KMS-11 (cell line): ENCODE results near the gene GLCCI1.
"Not testable (repeated sequence)": the region's sequence is repeated elsewhere in the genome, so short reads cannot be mapped to it uniquely, and the experiment has no call there.

ENCODE experiments used
- H2AFZ ChIP-seq: fragments of 200-600 bp; sonication (generic); 2 replicates; pipeline ENCODE4 v1.6.1; 2016; ENCODE audit warnings: antibody characterized with exemption, mixed run types, low read depth
- H3K27ac ChIP-seq: fragments of 200-600 bp; sonication (generic); 2 replicates; pipeline ENCODE4 v1.6.1; 2016; ENCODE audit warnings: mild to moderate bottlenecking, mixed run types
- H3K27me3 ChIP-seq: fragments of 200-600 bp; sonication (generic); 2 replicates; pipeline ENCODE4 v1.6.1; 2017; ENCODE audit warnings: mild to moderate bottlenecking, low read depth, mixed run types, moderate library complexity; ENCODE audit not compliant: insufficient read depth
- H3K36me3 ChIP-seq: fragments of 200-600 bp; sonication (generic); 2 replicates; pipeline ENCODE4 v1.6.1; 2017; ENCODE audit warnings: mild to moderate bottlenecking, mixed run types; ENCODE audit not compliant: insufficient read depth
- H3K4me1 ChIP-seq: fragments of 200-600 bp; sonication (generic); 2 replicates; pipeline ENCODE4 v1.6.1; 2016; ENCODE audit warnings: mild to moderate bottlenecking, low read depth, mixed run types; ENCODE audit not compliant: poor library complexity, severe bottlenecking
- H3K4me2 ChIP-seq: fragments of 200-600 bp; sonication (generic); 2 replicates; pipeline ENCODE4 v1.7.0; 2016; ENCODE audit warnings: mild to moderate bottlenecking, mixed run types
- H3K4me3 ChIP-seq: fragments of 200-600 bp; sonication (generic); IDR thresholded peaks from 2 replicates; pipeline ENCODE4 v1.6.1; 2017; ENCODE audit warnings: low read depth, low read length, mixed read lengths; ENCODE audit not compliant: insufficient read depth
- H3K79me2 ChIP-seq: fragments of 200-600 bp; sonication (generic); 2 replicates; pipeline ENCODE4 v1.6.1; 2016; ENCODE audit warnings: low read depth, mixed run types; ENCODE audit not compliant: insufficient read depth
- H3K9ac ChIP-seq: fragments of 200-600 bp; sonication (generic); 2 replicates; pipeline ENCODE4 v1.6.1; 2016; ENCODE audit warnings: mild to moderate bottlenecking, mixed run types
- H4K20me1 ChIP-seq: fragments of 200-600 bp; sonication (generic); 2 replicates; pipeline ENCODE4 v1.6.1; 2016; ENCODE audit warnings: mild to moderate bottlenecking, mixed run types; ENCODE audit not compliant: insufficient read depth
- TF ChIP-seq, protein P1 (sequence below): fragments of 200-600 bp; sonication (generic); conservative IDR thresholded peaks from 2 replicates; pipeline ENCODE4 v1.6.1; 2017; ENCODE audit warnings: low read depth, mild to moderate bottlenecking, antibody characterized with exemption, low read length, moderate library complexity, mixed read lengths

Gene GLCCI1

DNA sequence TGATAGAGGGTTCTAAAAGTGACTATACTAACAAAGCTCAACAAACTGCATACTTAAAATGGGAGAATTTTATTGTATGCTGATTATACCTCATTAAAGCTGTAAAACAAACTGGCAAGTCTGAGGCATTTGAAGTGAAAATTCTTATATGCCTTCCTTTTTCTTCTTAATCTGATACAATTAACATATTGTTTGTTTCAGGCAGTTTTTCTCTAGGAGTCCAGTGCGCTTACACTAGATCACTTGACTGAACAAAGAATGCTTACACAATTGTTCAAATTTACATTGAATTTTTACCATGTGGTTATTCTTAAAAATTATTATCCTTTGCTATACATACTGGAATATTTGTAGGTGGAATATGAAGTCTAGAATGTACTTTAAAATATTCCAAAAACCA, 89.0 kb downstream of the GLCCI1 start:
- Histone ChIP-seq H3K4me3 (no peak overlapping the region), H3K79me2 (0 out of 2 replicates have a peak, but pooled peaks cover 13% of the 10 kb centered on the region), H3K36me3 (no peaks in the 10 kb centered on the region; the same call in 1 of the 2 replicates), H3K4me2 (no peak overlapping the region), H3K9ac (no peak overlapping the region), H3K4me1 (no peaks in the 10 kb centered on the region), H2AFZ (no peak overlapping the region), H4K20me1 (no peaks in the 10 kb centered on the region), H3K27me3 (no peaks in the 10 kb centered on the region), H3K27ac (no peak overlapping the region)
- TF ChIP-seq, protein P1, sequence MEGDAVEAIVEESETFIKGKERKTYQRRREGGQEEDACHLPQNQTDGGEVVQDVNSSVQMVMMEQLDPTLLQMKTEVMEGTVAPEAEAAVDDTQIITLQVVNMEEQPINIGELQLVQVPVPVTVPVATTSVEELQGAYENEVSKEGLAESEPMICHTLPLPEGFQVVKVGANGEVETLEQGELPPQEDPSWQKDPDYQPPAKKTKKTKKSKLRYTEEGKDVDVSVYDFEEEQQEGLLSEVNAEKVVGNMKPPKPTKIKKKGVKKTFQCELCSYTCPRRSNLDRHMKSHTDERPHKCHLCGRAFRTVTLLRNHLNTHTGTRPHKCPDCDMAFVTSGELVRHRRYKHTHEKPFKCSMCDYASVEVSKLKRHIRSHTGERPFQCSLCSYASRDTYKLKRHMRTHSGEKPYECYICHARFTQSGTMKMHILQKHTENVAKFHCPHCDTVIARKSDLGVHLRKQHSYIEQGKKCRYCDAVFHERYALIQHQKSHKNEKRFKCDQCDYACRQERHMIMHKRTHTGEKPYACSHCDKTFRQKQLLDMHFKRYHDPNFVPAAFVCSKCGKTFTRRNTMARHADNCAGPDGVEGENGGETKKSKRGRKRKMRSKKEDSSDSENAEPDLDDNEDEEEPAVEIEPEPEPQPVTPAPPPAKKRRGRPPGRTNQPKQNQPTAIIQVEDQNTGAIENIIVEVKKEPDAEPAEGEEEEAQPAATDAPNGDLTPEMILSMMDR: no peak

DNA sequence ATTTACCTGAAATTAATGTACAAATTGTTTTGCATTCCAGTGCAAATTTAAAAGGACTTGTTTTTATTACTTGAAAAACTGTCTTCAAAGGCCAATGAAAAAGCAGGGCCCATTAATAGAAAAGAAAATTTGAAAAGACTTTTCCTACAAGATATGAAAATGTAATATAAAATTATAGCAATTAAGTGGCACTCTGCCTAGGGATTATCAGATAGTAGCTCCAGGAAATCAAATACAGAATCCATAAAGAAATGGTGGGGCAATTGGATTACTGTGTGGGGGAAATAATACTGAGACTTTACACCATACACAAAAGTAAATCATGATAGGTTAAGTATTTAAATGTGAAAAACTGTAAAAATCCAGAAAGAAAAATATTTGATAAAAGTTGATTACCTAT, 89.7 kb downstream of the GLCCI1 start:
- Histone ChIP-seq H3K4me1 (no peaks in the 10 kb centered on the region), H3K4me2 (no peak overlapping the region), H2AFZ (no peak overlapping the region), H3K36me3 (no peaks in the 10 kb centered on the region; the same call in 1 of the 2 replicates), H3K27me3 (no peaks in the 10 kb centered on the region), H3K27ac (no peak overlapping the region), H3K4me3 (no peak overlapping the region), H3K79me2 (0 out of 2 replicates have a peak, but pooled peaks cover 14% of the 10 kb centered on the region), H4K20me1 (no peaks in the 10 kb centered on the region), H3K9ac (no peak overlapping the region)
- TF ChIP-seq, protein P1: no peak

DNA sequence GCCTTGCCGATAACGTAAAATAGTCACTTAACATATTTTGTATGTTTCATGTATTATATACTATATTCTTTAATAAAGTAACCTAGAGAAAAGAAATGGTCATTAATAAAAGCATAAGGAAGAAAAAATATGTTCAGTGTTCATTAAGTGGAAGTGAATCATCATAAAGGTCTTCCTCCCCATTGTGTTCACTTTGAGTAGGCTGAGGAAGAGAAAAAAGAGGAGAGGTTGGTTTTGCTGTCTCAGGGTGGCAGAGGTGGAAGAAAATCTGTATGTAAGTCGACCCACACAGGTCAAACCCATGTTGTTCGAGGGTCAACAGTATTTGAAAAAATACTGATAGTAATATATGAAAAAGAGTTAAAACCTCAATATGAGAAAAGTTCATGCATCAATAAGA, 90.3 kb downstream of the GLCCI1 start:
- Histone ChIP-seq H4K20me1 (no peaks in the 10 kb centered on the region), H2AFZ (no peak overlapping the region), H3K27me3 (no peaks in the 10 kb centered on the region), H3K27ac (no peak overlapping the region), H3K36me3 (no peaks in the 10 kb centered on the region; the same call in 1 of the 2 replicates), H3K4me1 (no peaks in the 10 kb centered on the region), H3K9ac (no peak overlapping the region), H3K4me3 (no peak overlapping the region), H3K4me2 (no peak overlapping the region), H3K79me2 (0 out of 2 replicates have a peak, but pooled peaks cover 16% of the 10 kb centered on the region)
- TF ChIP-seq, protein P1: no peak

DNA sequence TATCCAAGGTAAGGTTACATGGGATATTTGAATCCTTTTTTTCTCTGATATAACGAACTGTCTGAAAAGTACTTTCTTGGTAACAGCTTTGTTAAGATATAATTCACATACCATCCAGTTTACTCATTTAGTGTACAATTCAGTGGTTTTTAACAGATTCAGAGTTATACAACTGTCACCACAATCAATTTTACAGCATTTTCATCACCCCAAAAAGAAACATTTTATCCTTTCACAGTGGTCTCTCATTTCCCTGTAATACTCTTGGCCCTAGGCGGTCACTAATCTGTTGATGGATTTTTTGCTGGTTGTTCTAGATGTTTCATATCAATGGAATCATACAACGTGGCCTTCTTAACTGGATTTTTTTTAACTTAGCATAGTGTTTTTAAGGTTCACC, 91.6 kb downstream of the GLCCI1 start:
- Histone ChIP-seq H3K9ac (no peak overlapping the region), H3K4me2 (no peak overlapping the region), H2AFZ (no peak overlapping the region), H3K36me3 (no peaks in the 10 kb centered on the region; the same call in 1 of the 2 replicates), H3K79me2 (peaks cover 22% of the 10 kb centered on the region; the same call in 1 of the 2 replicates), H3K27ac (no peak overlapping the region), H3K4me1 (no peaks in the 10 kb centered on the region), H3K4me3 (no peak overlapping the region), H4K20me1 (no peaks in the 10 kb centered on the region), H3K27me3 (no peaks in the 10 kb centered on the region)
- TF ChIP-seq, protein P1: no peak

DNA sequence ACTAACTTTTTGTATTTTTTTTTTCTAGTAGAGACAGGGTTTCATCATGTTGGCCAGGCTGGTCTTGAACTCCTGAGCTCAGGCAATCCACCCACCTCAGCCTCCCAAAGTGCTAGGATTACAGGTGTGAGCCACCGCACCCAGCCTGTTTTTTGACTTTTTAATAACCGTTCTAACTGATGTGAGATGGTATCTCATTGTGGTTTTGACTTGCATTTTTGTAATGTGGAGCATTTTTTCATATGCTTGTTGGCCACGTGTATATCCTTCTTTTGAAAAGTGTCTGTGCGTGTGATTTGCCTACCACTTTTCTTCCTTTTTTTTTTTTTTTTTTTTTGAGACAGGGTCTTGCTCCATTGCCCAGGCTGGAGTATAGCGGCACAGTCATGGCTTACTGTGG, 94.7 kb downstream of the GLCCI1 start:
- not testable (repeated sequence) for H3K27me3 ChIP-seq, H3K27ac ChIP-seq, H3K9ac ChIP-seq, H3K4me1 ChIP-seq, H3K4me3 ChIP-seq, H2AFZ ChIP-seq, H4K20me1 ChIP-seq, H3K36me3 ChIP-seq, H3K4me2 ChIP-seq
- peaks cover 44% of the 10 kb centered on the region; the same call in 1 of the 2 replicates for H3K79me2 ChIP-seq
